ENCODE results near the gene CEP78. TPM values are rescaled to one million over a fixed set of nuclear protein-coding genes. Genes with fewer than 3 reads are reported as not detected.
A peak's percentile ranks its signal among the peaks of the same experiment; 100 is the strongest.
"Not testable (repeated sequence)": the region's sequence is repeated elsewhere in the genome, so short reads cannot be mapped to it uniquely, and the experiment has no call there.

CEP78 gene
- total RNA-seq, 1 experiment from 2014 or later = 23.8 TPM

GRCh38 chr9:78221425-78221824, 14.4 kb upstream of the CEP78 start:
- in situ Hi-C loops (cut with HindIII; ENCODE audit: low pct_unique_long_range_greater_than_20kb, low sequenced_read_pairs) = no loop called here
- DNase-seq (ENCODE audit: low read depth, low spot score) = no peak

DNA sequence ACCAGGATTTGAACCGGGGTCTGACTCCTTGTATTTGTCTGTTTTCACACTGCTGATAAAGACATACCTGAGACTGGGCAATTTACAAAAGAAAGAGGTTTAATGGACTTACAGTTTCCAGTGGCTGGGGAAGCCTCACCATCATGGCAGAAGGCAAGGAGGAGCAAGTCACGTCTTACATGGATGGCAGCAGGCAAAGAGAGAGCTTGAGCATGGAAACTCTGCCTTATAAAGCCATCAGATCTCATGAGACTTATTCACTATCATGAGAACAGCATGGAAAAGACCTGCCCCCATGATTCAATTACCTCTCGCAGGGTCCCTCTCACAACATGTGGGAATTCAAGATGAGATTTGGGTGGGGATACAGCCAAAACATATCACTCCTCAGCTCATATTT, 14.0 kb upstream of the CEP78 start:
- in situ Hi-C loops (cut with HindIII; ENCODE audit: low pct_unique_long_range_greater_than_20kb, low sequenced_read_pairs) = not testable (repeated sequence)

GRCh38 chr9:78230761-78231160, 5.1 kb upstream of the CEP78 start:
- DNase-seq (ENCODE audit: low read depth, low spot score) = no peak
- in situ Hi-C loops (cut with HindIII; ENCODE audit: low pct_unique_long_range_greater_than_20kb, low sequenced_read_pairs) = no loop called here

More for the DNA sequence above, 14.0 kb upstream of the CEP78 start:
- not testable (repeated sequence) for DNase-seq (ENCODE audit: low read depth, low spot score)

- in situ Hi-C loops (cut with HindIII; ENCODE audit: low pct_unique_long_range_greater_than_20kb, low sequenced_read_pairs) = not testable (repeated sequence)
These were observed 3.4 kb upstream of the CEP78 start for GRCh38 chr9:78232471-78232870.

DNA sequence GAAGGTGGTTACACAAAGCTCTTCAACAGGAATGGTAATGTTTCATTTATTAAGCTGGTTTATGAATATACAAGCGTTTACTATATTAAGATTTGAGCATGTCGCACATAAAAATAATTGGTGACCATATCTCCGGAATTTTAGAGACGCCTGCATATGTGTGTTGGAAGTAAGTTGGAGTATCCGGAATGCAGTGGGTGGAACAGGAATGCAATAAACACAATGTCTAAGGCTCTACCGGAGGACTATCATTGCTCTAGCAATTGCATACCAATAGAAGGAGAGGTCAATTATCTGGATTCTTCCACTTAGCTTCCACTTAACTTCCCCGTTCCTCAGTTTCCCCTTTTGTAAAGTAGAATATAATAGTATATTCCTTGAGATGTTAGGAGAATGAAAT, 1.1 kb upstream of the CEP78 start:
- in situ Hi-C loops (cut with HindIII; ENCODE audit: low pct_unique_long_range_greater_than_20kb, low sequenced_read_pairs) = no loop called here
- DNase-seq (ENCODE audit: low read depth, low spot score) = no peak

More at GRCh38 chr9:78232471-78232870, 3.4 kb upstream of the CEP78 start:
- DNase-seq (ENCODE audit: low read depth, low spot score) = not testable (repeated sequence)

GRCh38 chr9:78235256-78235761, 566 bp upstream of the CEP78 start:
- DNase-seq (ENCODE audit: low read depth, low spot score) = no peak
- in situ Hi-C loops (cut with HindIII; ENCODE audit: low pct_unique_long_range_greater_than_20kb, low sequenced_read_pairs) = no loop called here

GRCh38 chr9:78236551-78236910, 656 bp downstream of the CEP78 start:
- in situ Hi-C loops (cut with HindIII; ENCODE audit: low pct_unique_long_range_greater_than_20kb, low sequenced_read_pairs) = no loop called here
- no peak for DNase-seq (ENCODE audit: low read depth, low spot score)

GRCh38 chr9:78238046-78239038, 2.5 kb downstream of the CEP78 start:
- in situ Hi-C loops (cut with HindIII; ENCODE audit: low pct_unique_long_range_greater_than_20kb, low sequenced_read_pairs) = no loop called here
- DNase-seq (ENCODE audit: low read depth, low spot score) = no peak

GRCh38 chr9:78239506-78239905, 3.6 kb downstream of the CEP78 start:
- in situ Hi-C loops (cut with HindIII; ENCODE audit: low pct_unique_long_range_greater_than_20kb, low sequenced_read_pairs) = no loop called here
- peak; percentile 19 for DNase-seq (ENCODE audit: low read depth, low spot score)

DNA sequence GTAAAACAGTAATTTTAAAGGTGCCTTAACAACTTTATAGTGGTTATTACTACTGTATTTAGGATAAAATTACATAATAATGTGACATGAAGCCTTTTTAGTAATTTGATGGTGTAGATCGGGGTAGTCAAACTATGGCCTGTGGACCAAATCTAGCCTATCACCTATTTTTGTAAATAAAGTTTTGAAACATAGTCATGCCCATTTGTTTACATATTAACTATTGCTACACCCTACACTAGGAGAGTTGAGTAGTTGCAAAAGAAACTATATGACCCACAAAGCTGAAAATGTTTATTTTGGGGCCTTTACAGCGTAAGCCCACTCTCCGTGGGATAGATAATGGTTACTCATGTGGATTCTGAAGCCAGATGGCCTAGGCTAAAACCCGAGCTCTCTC, 6.2 kb downstream of the CEP78 start:
- in situ Hi-C loops (cut with HindIII; ENCODE audit: low pct_unique_long_range_greater_than_20kb, low sequenced_read_pairs) = no loop called here

GRCh38 chr9:78243130-78243529, 7.3 kb downstream of the CEP78 start:
- in situ Hi-C loops (cut with HindIII; ENCODE audit: low pct_unique_long_range_greater_than_20kb, low sequenced_read_pairs) = no loop called here
- no peak for DNase-seq (ENCODE audit: low read depth, low spot score)

More for the DNA sequence above, 6.2 kb downstream of the CEP78 start:
- DNase-seq (ENCODE audit: low read depth, low spot score) = no peak

GRCh38 chr9:78245401-78245800, 9.5 kb downstream of the CEP78 start:
- in situ Hi-C loops (cut with HindIII; ENCODE audit: low pct_unique_long_range_greater_than_20kb, low sequenced_read_pairs) = no loop called here
- no peak for DNase-seq (ENCODE audit: low read depth, low spot score)

GRCh38 chr9:78248635-78249034, 12.8 kb downstream of the CEP78 start:
- in situ Hi-C loops (cut with HindIII; ENCODE audit: low pct_unique_long_range_greater_than_20kb, low sequenced_read_pairs) = no loop called here
- DNase-seq (ENCODE audit: low read depth, low spot score) = no peak

DNA sequence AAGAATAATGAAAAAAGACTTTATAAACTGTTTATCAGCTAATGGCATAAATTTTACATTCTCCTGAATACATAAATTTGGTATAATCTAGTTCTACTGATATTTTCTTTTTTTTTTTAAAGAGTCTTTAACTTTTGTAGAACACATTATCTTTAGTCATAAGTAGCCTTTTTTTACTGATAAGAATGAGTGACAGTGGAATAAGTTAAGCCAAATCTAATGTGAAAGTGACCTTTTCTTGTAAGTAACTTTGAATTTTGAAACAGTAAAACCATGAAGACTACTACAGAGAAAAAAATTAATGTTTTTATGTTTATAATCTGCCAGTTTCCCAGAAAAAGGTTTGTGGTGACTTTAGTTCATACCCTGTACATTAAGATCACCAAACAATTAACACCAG, 13.7 kb downstream of the CEP78 start:
- in situ Hi-C loops (cut with HindIII; ENCODE audit: low pct_unique_long_range_greater_than_20kb, low sequenced_read_pairs) = no loop called here
- DNase-seq (ENCODE audit: low read depth, low spot score) = no peak

DNA sequence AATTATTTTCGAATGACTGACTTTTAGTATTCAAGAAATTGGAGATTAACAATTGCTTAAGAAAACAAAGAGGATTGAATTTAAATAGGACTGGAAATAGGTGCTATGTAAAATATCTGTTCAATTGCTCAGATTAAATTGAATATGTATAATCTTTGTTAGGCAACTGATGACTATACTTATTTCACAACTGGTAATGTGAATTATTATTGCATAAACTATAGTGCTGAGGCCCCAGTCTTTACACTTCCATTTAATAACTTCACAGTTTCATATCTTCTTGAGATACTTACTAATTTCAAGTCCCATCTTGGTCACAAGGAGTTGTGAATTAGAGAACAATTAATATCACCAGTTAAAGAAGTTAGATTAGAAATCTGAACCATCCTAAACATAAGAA, 16.7 kb downstream of the CEP78 start:
- no peak for DNase-seq (ENCODE audit: low read depth, low spot score)
- in situ Hi-C loops (cut with HindIII; ENCODE audit: low pct_unique_long_range_greater_than_20kb, low sequenced_read_pairs) = no loop called here

- peak; percentile 38 for DNase-seq (ENCODE audit: low read depth, low spot score)
- in situ Hi-C loops (cut with HindIII; ENCODE audit: low pct_unique_long_range_greater_than_20kb, low sequenced_read_pairs) = no loop called here
These were observed 17.4 kb downstream of the CEP78 start for GRCh38 chr9:78253285-78253684.

GRCh38 chr9:78261403-78262001, 25.6 kb downstream of the CEP78 start:
- in situ Hi-C loops (cut with HindIII; ENCODE audit: low pct_unique_long_range_greater_than_20kb, low sequenced_read_pairs) = no loop called here
- DNase-seq (ENCODE audit: low read depth, low spot score) = peak; percentile 56

DNA sequence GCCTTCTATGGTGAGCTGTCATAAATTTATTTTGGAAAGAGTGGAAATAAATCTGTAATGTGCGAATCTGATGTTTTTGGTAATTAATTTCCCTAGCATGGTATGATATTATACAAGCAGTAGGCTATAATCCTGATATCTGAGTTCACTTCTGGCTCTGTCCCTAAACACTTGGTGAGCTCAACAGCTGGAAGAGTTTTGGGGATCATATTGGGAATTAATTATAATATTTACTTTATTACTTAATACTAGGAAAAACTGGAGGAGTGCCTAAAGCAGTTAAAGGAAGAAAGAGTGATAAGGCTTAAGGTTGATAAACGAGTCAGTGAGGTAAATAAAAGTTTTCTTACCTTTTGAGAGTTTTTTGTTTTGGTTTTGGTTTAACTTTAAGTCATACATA, 26.8 kb downstream of the CEP78 start:
- DNase-seq (ENCODE audit: low read depth, low spot score) = no peak
- in situ Hi-C loops (cut with HindIII; ENCODE audit: low pct_unique_long_range_greater_than_20kb, low sequenced_read_pairs) = no loop called here

- in situ Hi-C loops (cut with HindIII; ENCODE audit: low pct_unique_long_range_greater_than_20kb, low sequenced_read_pairs) = no loop called here
- DNase-seq (ENCODE audit: low read depth, low spot score) = no peak
These were observed 32.0 kb downstream of the CEP78 start for GRCh38 chr9:78267889-78268288.

Measured in SK-MEL-5 (cell line).